HG03064 (cell line): ENCODE results near the gene GALNT2.

Experiments
- ATAC-seq: cut with Tn5 transposase; IDR thresholded peaks from one replicate; pipeline ENCODE4 v1.9.1; 2021; ENCODE audit warnings: low read depth; ENCODE audit not compliant: unreplicated experiment

The GALNT2 gene

DNA sequence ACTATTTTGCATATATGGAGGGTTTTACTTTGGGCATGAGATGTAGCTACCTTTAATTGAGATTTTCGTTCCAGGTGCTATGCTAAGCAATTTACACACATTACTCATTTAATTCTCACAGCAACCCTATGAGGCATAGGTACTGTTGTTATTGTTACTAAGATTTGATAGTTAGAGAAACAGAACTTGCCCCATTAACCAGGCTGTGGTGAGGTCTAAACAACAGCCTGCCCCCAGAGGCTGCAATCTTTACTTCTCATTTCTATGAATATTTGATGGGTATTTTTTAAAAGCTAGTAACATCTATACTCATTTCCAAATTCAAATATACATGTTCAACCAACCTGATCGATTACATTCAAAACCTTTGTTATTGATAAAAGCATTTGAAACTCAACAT lies 155.6 kb downstream of the GALNT2 start:
- no peak for ATAC-seq

DNA sequence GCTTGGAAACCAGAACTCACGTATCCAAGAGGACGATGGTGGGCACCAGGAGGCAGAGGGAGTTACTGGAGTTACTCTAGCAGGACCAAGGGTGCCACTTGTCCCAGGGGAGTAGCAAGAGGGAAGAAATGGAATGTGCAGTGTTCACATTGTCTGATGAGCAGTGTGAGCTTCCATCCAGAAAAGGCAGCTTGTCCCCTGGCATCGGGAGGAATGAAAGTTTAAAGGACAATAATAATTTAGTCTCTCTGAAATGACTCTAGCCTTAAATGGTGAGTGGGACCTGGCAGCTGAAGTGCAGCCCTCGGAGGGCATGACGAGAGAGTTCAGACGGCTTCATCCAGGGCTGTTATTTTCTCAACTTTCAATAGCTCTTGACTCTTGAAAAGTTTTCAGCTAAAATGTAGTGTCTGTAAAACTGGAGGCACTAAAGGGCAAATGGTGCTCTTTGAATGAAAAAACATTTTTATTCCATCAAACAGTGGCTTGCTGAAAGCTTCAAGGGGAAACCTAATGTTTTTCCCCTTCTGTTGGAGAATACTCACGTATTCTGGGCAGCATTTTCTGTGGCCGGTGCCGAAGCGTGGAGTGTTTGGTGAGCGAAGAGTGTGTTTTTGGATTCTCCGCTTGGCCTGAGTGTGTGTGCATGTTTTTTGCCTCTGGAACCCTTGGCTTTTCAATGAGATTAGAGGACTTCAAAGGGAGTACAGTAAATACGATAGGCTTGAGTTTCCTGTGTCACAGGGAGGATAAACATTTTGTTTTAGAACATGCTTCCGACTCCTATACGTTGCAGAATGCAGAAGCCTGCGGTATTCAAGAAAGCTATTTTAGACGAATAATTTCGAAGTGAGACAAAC lies 157.3 kb downstream of the GALNT2 start:
- ATAC-seq, result no peak

DNA sequence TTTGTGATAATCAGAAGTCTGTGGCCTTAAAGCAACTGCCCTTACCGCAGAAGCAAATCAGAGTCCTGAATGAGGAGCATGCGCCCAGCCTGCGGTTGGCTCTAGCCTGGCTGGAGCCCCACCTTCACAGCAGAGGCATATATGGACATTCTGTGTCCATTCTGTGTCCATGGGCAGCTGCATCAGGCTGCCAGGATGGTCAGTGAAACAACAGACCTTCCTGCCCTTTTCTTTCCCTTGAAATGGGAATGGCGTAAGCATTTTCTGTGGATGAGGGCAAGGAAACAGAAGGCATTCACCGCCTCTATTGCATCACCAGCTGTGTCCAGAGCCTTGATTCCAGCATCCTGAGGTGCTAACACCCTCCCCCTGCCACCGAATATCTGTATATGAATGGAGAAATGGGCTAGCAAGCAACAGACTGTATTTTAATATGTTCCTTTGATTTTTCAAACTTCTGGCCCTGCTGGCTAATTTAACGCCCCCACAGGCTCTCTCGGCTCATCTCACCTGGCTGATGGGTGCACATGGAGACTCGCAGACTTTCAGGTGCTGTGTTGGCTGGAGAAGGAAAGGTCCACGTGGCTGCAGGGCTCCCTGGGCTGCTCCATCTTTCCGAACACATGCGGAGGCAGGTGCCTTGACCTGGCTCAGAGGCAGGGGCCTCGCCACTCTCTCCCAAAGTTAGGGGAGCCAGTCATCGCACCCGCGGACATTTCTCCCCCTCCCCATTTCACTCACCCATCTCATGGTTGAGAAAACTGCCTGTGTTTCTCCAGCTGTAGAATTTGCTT lies 159.2 kb downstream of the GALNT2 start:
- ATAC-seq, result no peak

DNA sequence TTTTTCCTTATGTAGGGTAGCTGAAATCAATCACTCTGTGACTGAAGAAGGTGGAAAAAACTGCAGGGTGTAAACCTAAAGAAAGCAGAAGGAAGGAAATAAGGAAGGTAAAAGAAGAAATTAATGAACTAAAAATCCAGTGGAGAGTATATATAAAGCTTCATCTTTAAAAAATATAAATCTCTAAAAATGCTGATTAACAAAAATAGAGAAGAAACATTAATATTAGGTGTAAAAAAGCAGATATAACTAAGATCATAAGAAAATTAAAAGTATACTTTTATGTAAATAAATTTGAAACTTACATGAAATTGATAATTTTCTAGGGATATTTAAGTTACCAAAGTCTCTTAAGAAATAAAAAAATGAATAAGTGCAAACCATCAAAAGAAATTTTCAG lies 159.8 kb downstream of the GALNT2 start:
- ATAC-seq, result no peak

DNA sequence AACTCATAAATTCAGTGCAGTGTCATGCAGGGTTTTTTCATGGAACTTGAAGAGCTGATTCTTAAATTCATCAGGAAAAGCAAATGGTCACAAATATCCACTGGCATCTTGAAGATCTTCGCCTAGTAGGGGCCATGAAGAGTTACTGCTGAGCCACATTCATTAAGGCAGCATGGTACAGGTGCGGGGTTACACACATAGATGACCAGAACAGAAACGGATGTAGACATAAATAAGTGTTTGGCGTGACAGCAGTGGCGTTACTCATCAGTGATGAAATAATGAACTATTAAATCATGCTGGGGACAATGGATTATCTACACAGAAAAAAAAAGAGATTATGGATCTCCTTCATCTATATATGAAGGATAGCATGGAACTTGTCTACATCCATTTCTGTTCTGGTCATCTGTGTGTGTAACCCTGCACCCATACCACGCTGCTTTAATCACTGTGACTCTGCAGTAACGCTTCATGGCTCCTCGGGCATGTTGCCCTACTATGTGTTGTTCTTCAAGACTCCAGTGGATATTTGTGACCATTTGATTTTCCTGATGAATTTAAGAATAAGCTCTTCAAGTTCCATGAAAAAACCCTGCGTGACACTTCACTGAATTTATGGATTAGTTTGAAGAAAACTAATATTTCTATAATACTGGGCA lies 161.3 kb downstream of the GALNT2 start:
- ATAC-seq, result no peak

DNA sequence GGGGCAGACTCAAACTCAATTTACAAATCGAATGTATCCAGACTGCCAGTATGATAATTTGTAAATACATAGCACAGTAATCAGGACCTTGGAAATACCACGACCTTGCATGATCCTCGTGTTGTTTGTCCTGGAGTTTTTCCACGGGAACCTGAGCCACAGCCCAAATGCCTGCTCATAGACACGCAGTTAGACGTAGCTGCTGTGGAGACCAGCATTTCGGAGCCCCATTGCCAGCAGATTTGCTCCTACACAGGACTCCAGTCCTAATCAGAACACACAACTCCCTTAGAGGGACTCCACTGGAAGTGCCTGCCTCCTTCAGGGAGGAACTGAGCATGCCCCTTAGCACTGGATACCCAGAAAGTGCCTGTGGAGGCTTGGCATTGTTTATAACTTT lies 163.2 kb downstream of the GALNT2 start:
- no peak for ATAC-seq

DNA sequence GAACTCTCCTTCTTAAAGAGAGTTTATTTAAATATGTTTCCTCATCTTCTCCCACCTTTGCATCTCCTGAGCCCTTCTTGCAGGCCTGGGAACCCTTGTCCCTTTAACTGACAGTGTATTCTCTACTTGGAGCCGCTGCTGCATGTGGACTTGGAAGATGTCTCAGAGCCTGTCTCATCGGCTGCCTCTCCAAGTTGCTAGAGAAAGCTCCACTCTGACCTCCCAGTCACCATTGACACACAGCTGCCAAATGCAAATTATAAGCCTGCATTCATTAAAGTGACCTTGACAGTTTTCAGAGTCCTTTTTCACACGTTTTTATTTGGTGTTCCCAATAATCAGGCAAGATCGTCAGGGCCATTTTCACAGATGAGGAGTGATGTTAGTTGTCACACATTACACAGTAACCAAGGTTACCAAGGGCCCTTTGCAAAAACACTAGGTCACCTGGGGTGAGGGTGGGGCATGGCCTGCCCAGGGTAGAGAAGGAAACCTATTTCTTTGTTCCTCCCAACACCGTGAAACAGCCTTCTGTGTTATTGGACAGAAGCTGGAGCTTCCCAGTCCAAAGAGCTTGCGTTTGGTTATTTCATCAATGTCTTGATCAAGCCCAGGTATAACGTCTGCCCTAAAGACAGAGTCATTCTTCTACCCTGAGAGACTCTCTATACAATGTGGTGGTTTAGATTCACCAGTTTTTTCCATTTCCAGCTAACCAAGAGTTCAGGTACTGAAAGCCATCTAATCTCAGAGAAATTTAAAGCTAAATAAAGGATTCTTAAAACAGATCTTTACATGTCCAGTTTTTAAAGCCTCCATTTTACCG lies 164.1 kb downstream of the GALNT2 start:
- ATAC-seq, result no peak

DNA sequence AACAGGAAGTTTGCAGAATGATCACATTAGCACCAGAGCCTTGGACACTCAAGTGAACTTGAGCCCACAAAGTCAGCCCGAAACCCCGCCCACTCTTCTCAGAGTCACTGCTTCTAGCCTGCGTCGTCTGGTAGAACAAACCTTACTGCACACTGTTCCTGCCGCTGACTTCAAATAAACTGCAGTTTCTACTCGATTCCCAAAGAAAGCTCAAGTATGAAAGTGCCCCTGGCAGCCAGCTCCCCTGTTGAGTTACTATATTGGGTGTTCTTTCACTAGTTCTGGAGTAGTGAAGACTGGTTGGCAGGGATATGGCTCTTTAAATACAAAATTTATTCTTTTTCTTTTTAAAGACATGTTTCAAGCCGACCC lies 164.7 kb downstream of the GALNT2 start:
- no peak for ATAC-seq

DNA sequence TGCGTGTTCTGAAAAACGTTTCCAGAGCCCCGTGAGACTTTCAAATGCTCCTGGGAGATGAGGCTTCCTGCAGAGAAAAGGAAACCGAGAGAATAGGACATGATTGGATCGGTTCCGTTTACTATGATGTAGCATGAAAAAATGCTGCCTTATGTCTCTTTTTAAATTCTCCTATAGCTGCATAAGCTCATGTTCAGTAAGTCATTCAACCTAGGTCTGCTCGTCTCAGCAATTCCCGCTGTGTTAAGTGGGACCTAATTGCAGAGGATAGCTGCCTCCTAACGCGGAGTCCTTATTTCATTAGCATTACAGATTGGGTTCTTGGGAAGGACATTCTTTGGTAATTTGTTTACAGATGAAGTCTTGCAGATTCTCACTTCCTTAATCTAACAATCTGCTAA lies 165.3 kb downstream of the GALNT2 start:
- no peak for ATAC-seq

DNA sequence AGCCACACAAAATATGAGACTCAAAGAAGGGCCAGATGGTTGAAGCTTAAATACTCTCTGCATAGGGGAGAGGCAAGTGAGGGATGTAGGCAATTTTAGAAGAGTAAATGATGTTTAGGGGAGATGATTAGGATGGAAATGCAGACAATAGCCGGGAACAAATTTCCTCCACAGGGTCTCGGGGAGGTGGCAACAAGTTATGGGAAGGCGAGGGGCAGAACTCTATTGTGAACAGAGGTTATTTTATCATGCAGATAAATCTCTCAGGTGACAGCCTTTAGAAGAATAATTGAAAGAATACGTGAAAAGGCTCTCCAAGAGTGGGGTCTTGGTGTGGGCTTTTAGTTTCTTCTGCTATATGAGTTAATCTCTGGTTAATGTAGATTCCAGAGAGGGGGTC lies 166.7 kb downstream of the GALNT2 start:
- no peak for ATAC-seq

DNA sequence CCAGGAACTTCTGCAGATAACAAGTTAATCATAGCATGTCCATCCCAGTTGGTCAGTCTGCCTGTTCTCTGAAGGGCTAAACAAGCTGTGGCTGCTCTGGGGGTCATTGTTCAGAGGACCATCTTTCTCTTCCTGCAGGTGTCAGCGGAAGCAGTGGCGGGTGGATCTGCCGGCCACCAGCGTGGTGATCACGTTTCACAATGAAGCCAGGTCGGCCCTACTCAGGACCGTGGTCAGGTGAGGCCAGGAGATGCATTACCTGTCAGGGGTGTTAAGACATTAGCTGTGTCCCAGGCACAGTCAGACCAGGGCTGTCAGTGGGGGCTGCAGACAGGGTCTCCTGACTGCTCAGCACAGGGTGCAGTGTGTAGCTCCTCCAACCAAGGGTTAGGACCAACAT lies 168.8 kb downstream of the GALNT2 start:
- ATAC-seq, result no peak

DNA sequence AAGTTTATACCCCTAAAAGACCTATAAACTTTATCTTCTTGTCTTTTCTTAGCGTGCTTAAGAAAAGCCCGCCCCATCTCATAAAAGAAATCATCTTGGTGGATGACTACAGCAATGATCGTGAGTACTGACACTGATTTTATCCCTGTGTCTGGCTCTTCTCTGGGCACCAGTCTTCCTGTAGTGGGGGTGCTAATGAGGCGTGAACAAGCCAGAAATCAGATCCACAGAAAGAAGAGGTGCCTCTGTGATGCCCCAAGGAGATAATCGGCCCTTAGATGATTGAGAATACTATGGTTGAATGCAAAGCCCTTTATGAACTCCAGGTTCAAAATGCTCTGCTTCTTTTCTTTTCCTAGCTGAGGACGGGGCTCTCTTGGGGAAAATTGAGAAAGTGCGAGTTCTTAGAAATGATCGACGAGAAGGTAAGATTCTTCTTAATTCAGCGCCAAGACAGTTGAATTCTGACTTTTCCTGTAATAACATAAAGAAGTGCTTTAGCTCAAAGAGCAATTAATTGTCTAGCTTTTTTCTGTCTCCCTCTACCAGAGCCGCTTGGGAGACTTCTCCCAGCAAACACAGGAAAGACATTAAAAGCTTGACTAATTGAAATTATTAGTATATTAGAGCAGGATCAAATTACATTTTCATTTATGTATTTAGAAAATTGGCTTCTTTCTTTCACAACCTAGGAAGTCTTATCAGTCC lies 169.4 kb downstream of the GALNT2 start:
- ATAC-seq, result no peak

DNA sequence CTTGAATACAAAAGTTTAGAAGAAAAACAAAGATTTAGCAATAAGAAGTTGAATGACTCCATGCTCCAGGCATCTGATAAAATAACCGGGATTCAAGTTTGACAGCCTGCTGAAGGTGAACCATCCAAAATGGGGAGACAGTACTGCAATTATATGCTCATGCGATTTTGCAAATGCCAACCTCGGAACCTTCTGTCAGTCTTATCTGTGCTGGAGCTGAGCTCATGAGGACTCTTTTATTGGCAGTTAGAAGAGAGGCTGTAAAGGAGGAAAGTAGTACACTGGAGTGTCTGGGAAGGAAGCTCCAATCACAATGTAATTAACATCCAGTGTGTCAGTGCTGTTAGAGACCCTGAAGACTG lies 170.0 kb downstream of the GALNT2 start:
- ATAC-seq, result no peak

DNA sequence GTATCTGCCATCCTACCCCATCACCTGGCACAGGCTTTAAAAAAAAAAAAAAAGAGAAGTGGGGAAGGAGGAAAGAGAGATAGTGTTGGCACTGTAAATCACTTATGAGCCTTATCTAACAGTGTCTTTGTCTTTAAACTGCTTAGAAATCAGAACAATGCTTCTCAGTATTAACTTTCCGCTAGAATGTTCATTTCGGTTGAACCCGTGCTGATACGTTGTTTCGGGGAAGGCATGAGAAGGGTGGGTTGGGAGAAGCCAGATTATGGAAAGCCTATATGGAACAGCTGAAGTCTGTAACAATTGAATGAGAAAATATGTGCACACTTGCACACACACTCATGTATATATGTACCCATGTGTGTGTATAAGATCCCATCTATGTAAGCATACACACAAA lies 170.8 kb downstream of the GALNT2 start:
- no peak for ATAC-seq

DNA sequence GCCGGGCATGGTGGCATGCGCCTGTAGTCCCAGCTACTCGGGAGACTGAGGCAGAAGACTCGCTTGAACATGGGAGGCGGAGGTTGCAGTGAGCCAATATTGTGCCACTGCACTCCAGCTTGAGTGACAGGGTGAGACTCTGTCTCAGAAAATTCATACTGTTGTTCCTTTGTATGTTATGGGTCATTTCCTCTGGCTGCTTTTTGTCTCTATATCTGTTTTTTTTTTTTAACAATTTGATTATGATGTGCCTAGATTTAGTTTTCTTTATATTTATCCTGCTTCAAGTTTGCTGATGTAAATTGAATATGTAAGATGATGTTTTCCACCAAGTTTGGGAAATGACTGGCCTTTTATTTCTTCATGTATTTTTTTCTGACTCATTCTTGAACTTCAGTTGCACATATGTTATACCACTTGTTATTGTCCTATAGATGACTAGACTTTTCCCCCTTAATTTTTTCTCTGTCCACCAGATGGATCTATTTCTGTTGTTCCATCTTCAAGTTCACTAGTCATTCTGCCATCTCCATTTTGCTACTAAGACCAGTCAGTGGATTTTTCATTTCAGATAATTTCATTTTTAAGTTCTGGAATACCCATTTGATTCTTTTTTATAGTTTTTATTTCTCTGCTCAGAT lies 173.5 kb downstream of the GALNT2 start:
- ATAC-seq, result no peak

DNA sequence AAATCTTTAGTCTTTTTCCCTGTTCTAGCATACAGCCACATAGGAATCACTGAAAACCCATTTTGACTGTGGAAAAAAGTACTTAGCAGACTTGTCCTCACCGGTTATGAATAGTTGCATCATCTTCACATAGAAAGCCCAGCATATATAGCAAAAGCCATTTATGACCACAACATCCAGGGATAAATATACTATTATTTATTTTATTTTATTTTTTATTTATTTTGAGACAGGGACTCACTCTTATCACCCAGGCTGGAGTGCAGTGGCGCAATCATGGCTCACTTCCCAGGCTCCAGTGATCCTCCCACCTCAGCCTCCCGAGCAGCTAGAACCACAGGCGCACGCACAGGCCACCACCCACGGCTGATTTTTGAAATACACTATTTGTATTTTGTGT lies 175.3 kb downstream of the GALNT2 start:
- ATAC-seq, result no peak

DNA sequence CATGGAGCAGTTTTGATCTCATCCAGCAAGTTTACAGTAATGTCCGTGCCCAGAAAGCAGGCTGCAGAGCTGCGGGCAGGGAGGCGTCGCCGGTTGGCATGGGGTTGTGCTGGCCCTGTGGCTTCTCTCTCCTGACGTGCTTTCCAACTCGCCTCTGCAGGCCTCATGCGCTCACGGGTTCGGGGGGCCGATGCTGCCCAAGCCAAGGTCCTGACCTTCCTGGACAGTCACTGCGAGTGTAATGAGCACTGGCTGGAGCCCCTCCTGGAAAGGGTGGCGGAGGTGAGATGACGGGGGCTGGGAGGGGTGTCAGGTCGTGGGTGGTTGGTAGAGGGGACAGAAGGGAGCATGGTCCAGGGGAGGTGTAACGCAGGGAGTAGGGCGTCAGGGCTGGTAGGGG lies 176.1 kb downstream of the GALNT2 start:
- ATAC-seq, result no peak

DNA sequence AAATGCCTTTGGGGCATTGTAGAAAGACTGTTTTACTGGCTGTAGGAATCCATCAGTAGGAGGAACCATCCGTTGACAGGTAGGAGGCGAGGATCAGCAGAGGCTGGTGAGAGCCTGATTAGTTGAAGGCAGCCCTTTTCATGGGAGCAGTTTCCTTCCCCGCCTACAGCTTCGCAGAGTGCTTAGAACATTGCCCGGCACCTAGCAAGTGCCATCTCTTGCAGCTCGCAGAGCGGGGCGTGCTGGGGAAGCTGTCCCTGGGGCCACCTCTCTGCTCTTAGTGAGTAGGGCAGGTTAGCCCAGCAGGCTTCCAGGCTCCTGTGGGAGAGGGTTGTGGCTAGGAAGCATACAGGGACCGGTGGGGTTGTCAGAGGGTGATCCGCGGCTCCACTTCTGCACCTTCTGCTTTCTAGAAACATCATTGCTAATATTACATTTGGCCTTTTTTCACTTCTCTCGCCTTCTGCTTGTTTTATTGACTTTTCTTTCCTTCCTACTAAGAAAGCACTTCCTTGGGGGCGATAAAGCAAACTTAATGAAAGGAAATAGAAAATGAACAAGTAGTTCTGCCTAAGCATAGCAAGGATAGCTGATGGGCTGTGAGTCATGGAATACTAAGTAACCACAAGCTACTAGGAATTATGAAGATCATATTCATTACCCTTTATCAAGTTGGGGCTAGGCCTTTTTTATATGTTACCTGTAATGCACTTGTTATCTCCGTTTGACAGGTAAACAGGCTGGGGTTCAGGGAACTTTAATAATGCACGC lies 176.7 kb downstream of the GALNT2 start:
- no peak for ATAC-seq

DNA sequence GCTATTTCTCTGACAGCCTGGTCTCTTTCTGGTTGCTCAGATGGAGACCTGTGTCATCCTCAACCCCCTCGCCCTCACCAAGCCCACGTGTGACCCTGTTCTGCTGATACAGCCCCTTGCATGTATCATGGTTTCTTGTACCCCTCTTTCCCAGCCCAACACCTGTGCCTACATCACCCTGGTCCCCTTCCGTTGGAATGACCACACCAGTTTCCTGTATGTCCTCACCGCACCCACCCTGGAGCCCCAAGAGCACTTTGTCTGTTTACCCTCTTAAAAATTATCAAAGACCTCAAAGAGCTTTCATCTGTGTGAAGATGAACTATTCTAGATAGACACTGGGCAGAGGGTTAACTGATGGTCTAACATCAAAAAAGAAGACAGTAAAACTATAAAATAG lies 179.5 kb downstream of the GALNT2 start:
- no peak for ATAC-seq
